Fibroblast of mammary gland (primary cell): ENCODE measurements around the gene JADE2.

ENCODE experiments used
- DNase-seq: peaks from one replicate; pipeline ENCODE4 v3.0.0-alpha.2; 2010; ENCODE audit warnings: low read depth
- H3K4me3 ChIP-seq: 2 replicates; pipeline ENCODE4 v1.5.1; 2011; ENCODE audit warnings: low read depth, mild to moderate bottlenecking, low read length, moderate library complexity; ENCODE audit not compliant: control insufficient read depth
- CTCF ChIP-seq: conservative IDR thresholded peaks from 2 replicates; pipeline ENCODE4 v1.5.1; 2011; ENCODE audit warnings: low read depth, low read length, inconsistent platforms; ENCODE audit not compliant: control insufficient read depth, insufficient read depth

The JADE2 gene

GRCh38 chr5:134570365-134570758 is 44.9 kb downstream of the JADE2 start:
- no peak overlapping the region for H3K4me3 ChIP-seq
- no peak for DNase-seq
- no peak for TF ChIP-seq CTCF

GRCh38 chr5:134570886-134571285 is 45.4 kb downstream of the JADE2 start:
- DNase-seq: no peak
- H3K4me3 ChIP-seq: no peak overlapping the region
- no peak for TF ChIP-seq CTCF

- no peak overlapping the region for H3K4me3 ChIP-seq
- TF ChIP-seq CTCF: no peak
- no peak for DNase-seq
These were observed 46.4 kb downstream of the JADE2 start for GRCh38 chr5:134571693-134572405.

- no peak for DNase-seq
- no peak for TF ChIP-seq CTCF
- no peak overlapping the region for H3K4me3 ChIP-seq
These were observed 47.3 kb downstream of the JADE2 start for GRCh38 chr5:134572811-134573210.

GRCh38 chr5:134574521-134574920 is 49.1 kb downstream of the JADE2 start:
- no peak overlapping the region for H3K4me3 ChIP-seq
- TF ChIP-seq CTCF: no peak
- no peak for DNase-seq

- no peak for DNase-seq
- no peak overlapping the region for H3K4me3 ChIP-seq
- no peak for TF ChIP-seq CTCF
These were observed 49.8 kb downstream of the JADE2 start for GRCh38 chr5:134575316-134575715.
